Measurements from ENCODE around the gene FRRS1. TPM values are rescaled to one million over a fixed set of nuclear protein-coding genes. Genes with fewer than 3 reads are reported as not detected.

Gene FRRS1
- polyA plus RNA-seq, 2 of the 4 experiments (the other 2 are of a cell fraction) = 2.4 to 4.9 TPM

DNA sequence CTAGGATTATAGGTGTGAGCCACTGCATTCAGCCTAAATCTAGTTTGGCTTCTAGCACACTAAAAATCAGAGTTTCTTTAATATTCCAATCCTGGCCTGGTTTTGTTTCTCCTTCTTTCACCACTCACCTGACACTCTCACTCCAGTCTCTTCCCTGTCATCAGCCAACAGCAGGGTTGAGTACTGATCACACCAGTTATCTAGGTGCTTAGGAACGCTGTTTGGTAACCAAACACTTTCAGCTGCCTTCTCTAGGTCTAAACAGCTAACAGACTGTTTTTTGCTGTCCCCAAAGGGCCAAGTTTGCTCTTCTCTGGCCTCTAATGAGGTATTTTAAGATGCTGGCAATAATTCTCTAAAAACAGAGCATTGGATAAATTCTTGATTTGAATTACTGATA lies 17.7 kb upstream of the FRRS1 start:
- WGBS (ENCODE audit: missing lambda C conversion rate) = 36% methylated on average over 1 of the region's 1 CpG
- ATAC-seq (no peak; a peak in 1 of 6 replicates), DNase-seq (ENCODE audit: low read depth in 1 of 2, low spot score in 1 of 2) (no peak), FAIRE-seq (no peak)
- Histone ChIP-seq H3K4me1 (no peaks in the 10 kb centered on the region), H3K4me3 (no peak overlapping the region), H3K9me3 (no peaks in the 10 kb centered on the region), H3K4me2 (no peak overlapping the region), H3K27ac (no peak overlapping the region)
- POLR2A ChIA-PET = no interaction called here
- TF ChIP-seq NR3C1 (IDR thresholded peaks at IDR 0.05) = no peak
- TF ChIP-seq POLR2AphosphoS2 (conservative IDR thresholded peaks at IDR 0.05; ENCODE audit: low read length) = no peak
- no peak for TF ChIP-seq TP53 (CRISPR knock-in tag; IDR thresholded peaks at IDR 0.05)
- no peak for TF ChIP-seq HDAC2 (IDR thresholded peaks at IDR 0.05)
- no peak for TF ChIP-seq CHD4 (IDR thresholded peaks at IDR 0.05; ENCODE audit: borderline replicate concordance)
- no peak for TF ChIP-seq TFCP2L1 (CRISPR knock-in tag; IDR thresholded peaks at IDR 0.05)
- no peak for TF ChIP-seq ATOH8 (CRISPR knock-in tag; IDR thresholded peaks at IDR 0.05; ENCODE audit: low read depth)
- no peak for TF ChIP-seq JUNB (IDR thresholded peaks at IDR 0.05)
- no peak for TF ChIP-seq USF2 (IDR thresholded peaks at IDR 0.05)
- TF ChIP-seq CTCF (IDR thresholded peaks at IDR 0.05) = no peak
- no peak for TF ChIP-seq RCOR1 (IDR thresholded peaks at IDR 0.05; ENCODE audit: low read depth, low read length)
- TF ChIP-seq CHD2 (IDR thresholded peaks at IDR 0.05; ENCODE audit: low read length, partially characterized antibody) = no peak
- no peak for TF ChIP-seq HOXA7 (CRISPR knock-in tag; IDR thresholded peaks at IDR 0.05)
- TF ChIP-seq FOSL2 (IDR thresholded peaks at IDR 0.05) = no peak
- TF ChIP-seq FOSL2 (CRISPR knock-in tag; IDR thresholded peaks at IDR 0.05) = no peak
- TF ChIP-seq ZSCAN20 (CRISPR knock-in tag; IDR thresholded peaks at IDR 0.05) = no peak
- no peak for TF ChIP-seq HOXB13 (CRISPR knock-in tag; IDR thresholded peaks at IDR 0.05; ENCODE audit: low read depth)
- CTCF ChIA-PET = no interaction called here

DNA sequence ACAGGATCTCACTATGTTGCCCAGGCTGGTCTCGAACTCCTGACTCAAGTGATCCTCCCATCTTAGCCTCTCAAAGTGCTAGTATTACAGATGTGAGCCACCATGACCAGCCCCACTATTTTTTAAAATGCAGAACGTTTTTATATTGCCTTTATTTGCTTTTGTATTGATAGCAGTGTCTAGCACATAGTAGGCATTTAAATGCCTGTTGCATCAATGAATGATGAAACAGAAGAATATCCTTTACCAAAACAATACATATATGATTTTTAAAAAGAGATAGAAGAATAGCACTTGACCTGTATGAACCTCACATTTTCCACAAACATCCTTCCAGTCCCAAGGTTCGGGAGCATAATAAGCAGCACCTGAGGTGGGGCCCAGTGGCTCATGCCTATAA lies 16.5 kb upstream of the FRRS1 start:
- Histone ChIP-seq H3K27ac (no peak overlapping the region), H3K4me2 (no peak overlapping the region), H3K9me3 (no peaks in the 10 kb centered on the region), H3K4me3 (no peak overlapping the region), H3K4me1 (no peaks in the 10 kb centered on the region)
- DNase-seq (ENCODE audit: low read depth in 1 of 2, low spot score in 1 of 2) (no peak), FAIRE-seq (no peak), ATAC-seq (no peak)
- ChIA-PET CTCF (no interaction called here), POLR2A (no interaction called here)
- 29% methylated on average over 3 of the region's 3 CpGs for WGBS (ENCODE audit: missing lambda C conversion rate)
- no peak for TF ChIP-seq SMC3 (IDR thresholded peaks at IDR 0.05)
- TF ChIP-seq KDM5A (IDR thresholded peaks at IDR 0.05) = no peak
- TF ChIP-seq ZSCAN20 (CRISPR knock-in tag; IDR thresholded peaks at IDR 0.05) = no peak
- no peak for TF ChIP-seq E2F6 (IDR thresholded peaks at IDR 0.05; ENCODE audit: borderline replicate concordance, low read depth)
- no peak for TF ChIP-seq ATOH8 (CRISPR knock-in tag; IDR thresholded peaks at IDR 0.05; ENCODE audit: low read depth)
- TF ChIP-seq, protein P1, sequence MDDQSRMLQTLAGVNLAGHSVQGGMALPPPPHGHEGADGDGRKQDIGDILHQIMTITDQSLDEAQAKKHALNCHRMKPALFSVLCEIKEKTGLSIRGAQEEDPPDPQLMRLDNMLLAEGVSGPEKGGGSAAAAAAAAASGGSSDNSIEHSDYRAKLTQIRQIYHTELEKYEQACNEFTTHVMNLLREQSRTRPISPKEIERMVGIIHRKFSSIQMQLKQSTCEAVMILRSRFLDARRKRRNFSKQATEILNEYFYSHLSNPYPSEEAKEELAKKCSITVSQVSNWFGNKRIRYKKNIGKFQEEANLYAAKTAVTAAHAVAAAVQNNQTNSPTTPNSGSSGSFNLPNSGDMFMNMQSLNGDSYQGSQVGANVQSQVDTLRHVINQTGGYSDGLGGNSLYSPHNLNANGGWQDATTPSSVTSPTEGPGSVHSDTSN (IDR thresholded peaks at IDR 0.05) = no peak
- no peak for TF ChIP-seq TP53 (CRISPR knock-in tag; IDR thresholded peaks at IDR 0.05)
- TF ChIP-seq POLR2AphosphoS2 (conservative IDR thresholded peaks at IDR 0.05; ENCODE audit: low read length) = no peak
- TF ChIP-seq, protein P2, sequence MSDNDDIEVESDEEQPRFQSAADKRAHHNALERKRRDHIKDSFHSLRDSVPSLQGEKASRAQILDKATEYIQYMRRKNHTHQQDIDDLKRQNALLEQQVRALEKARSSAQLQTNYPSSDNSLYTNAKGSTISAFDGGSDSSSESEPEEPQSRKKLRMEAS (IDR thresholded peaks at IDR 0.05) = no peak
- no peak for TF ChIP-seq NR3C1 (IDR thresholded peaks at IDR 0.05)
- TF ChIP-seq RCOR1 (IDR thresholded peaks at IDR 0.05; ENCODE audit: low read depth, low read length) = no peak

Data from A549 (cell line).